ENCODE measurements around the gene CD226.
"Not testable (repeated sequence)": the region's sequence is repeated elsewhere in the genome, so short reads cannot be mapped to it uniquely, and the experiment has no call there.

Gene CD226

DNA sequence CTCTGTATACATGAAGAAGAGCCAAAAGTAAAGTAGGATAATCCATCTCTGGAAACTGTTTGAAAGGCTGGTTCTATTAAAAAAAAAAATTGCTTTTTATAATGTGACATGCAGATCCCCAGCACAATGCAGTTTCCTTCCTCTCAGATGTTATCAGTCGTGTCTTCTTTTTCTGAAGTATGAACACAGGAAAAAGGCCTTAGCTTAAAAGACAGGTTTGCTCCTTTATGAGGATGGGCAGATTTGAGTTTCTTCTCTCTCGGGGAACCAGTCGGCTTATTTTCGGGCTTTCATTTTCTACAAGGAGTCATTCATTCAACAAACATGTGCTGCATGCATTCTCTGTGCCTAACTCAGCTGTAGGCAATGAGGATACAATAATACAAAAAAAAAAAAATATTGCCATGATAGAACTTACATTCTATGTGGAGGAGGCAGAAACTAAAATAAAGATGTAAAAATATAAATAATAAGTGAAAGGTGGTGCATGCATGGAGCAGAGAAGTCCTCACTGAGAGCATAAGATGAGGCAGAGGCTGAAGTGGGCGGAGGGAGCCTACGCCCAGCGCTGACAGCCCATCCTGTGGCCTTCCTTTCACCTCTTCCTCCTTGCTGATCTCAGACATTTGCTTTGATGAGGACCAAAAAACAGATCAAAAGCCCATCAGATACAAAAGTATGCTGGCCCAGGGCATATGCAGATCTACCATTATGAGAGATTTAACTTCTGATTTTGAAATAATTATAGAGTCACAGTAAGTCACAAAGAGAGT lies at the start of gene CD226:
TSS of gene CD226 (minus strand) at position 513 of the 773 bp plus-strand sequence. CDS start at position 46, 467 bp downstream.
- DNase-seq = no peak

DNA sequence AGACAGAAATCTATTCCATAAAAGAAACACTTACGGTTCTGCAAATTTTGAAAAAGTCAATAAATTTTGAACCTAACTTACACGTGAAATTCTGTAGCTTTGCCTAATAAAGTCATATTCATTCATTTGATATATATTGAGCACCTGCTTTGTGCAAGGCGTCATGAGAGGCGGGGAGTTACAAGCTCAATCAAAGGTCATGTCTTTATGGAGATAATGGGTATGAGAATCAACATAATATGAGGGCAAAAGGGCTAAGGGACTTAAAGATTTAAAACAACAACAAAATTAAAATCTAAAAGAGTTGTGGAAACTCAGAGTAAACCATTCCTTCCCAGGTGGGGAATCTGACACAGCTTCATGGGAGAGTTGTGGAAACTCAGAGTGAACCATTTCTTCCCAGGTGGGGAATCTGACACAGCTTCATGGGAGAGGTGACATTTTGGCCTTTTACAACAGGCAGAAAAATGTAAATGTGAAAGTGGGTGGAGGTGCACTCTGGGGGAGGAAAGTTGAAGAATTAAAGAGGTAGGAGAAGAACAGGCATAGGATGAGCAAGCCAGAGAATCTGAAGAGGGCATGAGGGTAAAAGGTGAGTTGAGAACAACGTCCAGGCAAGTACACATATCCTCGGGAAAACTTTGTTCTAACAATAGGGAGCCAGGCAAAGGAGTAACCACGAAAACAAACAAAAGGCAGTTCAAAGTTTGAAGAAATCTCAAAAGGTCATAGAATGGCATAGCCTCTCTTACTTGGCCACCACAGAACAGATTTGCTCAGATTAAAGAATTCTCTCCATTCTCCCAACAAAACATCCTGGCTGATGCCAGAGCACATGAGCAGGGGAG lies 49.5 kb upstream of the CD226 start:
- no peak for DNase-seq

DNA sequence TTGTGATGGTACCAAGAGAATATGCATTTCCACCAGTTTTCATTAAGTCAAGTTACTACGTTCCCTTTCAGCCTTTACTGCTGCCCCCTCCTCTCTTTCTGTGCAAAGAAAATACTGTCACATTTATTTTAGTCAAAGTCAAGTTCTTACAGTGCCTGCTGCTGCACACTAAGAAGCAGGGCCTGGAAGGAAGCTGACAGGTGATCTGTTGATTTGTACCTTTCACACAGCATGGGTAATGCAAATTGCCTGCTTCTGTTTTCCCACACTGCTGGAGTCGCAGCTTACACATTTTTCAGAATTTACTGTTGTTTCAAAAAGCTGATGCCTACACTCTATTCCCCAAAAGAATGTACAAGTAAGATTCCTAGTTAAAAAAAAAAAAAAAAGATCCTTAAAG lies 48.7 kb upstream of the CD226 start:
- peak; percentile 62 for DNase-seq

DNA sequence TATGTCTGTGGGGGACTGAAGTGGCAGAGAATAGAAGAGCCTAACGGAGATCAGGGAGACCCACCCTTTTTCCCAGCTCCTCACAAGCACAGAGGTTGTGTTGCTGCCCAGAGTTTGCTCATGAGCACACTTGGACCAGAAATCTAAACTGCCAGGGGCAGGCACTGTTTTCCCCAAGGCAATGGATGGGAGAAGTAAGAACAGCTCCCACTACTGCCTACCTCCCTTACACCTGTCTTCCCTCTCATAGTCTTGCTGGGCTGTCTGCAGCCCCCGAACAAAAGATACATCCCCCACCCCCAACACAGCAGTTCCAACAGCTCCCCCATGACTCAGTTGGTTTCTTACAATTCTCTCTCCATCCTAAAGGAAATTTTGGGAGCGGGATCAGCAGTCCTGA lies 48.1 kb upstream of the CD226 start:
- DNase-seq = no peak

DNA sequence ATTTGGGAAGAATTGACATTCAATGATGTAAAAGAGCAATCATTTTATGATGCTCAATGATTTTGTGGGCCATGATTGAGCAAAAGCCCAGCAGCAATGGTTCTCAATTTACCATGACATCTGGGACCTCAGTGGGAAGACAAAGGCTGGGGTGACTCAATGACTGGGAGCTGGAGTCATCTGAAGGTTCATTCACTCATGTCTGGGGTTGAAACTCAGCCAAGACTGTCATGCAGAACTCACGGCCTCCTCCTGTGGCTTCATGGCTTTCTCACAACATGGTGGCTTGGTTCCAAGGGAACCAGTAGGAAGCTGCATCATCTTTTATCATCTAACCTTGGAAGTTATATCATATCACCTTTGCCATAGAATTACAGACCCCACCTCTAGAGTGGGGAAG lies 45.1 kb upstream of the CD226 start:
- DNase-seq = peak; percentile 87

DNA sequence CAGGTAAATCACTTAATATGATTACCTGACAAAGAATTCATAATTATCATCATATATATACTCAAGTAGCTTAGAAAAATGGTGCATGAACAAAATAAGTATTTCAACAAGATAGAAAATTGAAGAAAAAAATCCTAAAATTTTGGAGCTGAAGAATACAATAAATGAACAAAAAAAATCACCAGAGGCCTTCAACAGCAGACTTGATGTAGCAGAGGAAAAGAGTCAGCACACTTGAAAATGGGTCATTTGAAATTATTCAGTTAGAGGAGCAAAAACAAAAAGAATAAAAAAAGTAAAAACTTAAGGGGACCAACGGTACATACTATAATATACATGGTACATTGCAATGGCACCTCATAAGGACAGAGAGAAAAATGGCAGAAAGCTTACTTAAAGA lies 40.2 kb upstream of the CD226 start:
- DNase-seq = no peak

DNA sequence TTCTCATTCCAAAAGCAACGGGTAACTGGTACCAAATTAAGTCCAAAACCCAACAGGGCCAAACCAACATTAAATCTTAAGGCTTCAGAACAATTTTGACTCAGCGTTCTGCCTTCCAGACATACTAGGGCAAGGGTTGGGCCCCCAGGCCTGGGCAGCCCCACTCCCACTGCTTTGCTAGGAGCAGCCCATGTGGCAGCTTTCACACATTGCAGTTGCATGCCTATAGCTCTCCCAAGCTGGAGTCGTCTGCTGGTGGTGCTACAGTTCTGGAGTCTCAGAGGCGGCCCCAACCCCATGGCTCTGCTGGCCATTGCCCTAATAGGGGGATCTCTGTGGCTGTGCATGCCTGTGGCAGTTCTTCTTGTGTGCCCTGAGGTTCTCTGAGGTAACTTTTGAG lies 37.6 kb upstream of the CD226 start:
- no peak for DNase-seq

DNA sequence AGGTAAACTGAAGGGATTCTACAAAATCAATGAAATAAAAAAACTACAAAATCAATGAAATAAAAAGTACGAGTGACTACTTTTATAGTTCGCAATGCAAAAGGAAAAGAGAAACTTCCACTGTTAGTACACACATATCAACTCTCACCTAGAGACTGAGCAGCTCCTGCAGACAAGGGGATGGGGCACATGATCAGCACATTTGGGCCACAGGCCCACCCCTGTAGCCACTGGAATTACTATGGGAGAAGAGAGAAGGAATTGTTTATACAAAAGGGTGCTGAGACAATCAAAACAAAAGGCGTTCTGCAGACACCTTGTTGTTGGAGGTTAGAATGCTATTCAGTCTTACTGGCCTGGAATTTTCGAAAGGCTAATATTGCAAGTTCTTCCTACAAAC lies 34.7 kb upstream of the CD226 start:
- no peak for DNase-seq

DNA sequence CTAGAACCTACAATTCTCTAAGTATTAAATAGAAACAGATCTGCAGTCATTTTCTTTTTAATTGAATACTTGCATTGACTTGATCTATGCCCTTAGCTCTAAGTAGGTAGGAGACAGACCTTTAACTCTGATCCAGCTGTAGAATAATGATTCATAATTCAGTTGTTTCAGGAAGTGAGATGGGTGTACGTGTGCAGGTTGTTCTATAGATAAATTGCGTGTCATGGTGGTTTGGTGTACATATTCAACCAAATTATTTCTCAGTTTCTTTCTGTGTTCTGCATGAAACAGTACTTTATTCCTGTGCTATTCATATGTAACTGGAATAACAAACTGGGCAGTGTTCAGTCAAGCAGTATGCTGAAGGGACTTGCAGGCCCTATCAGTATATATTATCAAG lies 34.3 kb upstream of the CD226 start:
- DNase-seq = no peak

DNA sequence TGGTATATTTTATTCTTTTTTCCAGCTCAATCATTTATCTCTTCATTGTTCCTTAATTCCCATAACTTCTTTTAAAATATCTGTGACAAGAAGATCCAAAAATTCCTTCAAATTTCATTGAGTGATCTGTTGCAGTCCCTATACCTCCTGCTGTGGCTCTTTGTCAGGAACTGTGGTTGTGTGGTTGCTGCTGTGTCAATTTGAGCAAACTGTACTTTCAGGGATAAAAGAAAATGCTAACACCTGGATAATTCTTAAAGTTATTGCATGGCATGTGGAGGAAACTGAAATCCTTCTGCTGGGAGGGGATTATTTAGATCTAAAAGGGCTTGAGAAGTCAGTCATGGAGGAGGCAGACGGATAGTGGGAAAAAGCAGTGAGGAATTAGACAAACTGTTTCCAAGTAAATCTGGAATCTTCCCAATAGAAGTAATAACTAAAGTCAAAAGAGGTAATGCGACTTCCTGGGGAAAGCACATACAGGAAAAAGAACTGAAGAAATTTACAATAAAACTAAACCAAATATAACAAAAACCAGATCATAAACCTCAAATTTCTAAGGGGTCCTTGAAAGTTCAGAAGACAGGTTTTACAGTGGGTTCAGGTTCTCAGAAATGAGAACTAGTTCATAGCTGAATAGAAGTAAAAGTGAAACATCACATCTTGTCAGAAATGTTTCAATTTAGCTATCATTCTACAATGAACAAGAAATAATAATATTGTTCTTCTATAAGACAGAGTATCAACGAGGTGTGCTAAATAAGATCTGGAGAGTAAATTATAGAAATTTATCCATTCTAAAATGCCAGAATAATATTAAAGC lies 33.5 kb upstream of the CD226 start:
- DNase-seq = peak; percentile 29

DNA sequence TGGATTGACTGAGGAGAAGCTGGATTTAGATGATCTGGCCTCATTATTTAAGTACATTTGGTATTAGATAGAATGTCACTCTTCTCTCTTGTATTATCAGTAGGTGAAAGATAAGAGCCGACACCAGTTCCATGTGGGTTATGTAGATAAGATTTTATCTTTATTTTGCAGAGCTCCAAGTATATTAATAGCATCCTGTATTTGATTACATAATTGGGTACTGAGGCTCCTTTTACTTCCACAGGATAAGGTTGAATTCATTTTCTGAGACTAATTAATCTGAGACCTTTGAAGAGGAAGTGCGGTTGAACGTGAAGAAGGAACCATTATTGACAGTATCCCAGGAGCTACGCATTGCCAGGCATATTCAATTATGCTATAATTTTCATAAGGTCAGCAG lies 32.8 kb upstream of the CD226 start:
- DNase-seq = peak; percentile 23

DNA sequence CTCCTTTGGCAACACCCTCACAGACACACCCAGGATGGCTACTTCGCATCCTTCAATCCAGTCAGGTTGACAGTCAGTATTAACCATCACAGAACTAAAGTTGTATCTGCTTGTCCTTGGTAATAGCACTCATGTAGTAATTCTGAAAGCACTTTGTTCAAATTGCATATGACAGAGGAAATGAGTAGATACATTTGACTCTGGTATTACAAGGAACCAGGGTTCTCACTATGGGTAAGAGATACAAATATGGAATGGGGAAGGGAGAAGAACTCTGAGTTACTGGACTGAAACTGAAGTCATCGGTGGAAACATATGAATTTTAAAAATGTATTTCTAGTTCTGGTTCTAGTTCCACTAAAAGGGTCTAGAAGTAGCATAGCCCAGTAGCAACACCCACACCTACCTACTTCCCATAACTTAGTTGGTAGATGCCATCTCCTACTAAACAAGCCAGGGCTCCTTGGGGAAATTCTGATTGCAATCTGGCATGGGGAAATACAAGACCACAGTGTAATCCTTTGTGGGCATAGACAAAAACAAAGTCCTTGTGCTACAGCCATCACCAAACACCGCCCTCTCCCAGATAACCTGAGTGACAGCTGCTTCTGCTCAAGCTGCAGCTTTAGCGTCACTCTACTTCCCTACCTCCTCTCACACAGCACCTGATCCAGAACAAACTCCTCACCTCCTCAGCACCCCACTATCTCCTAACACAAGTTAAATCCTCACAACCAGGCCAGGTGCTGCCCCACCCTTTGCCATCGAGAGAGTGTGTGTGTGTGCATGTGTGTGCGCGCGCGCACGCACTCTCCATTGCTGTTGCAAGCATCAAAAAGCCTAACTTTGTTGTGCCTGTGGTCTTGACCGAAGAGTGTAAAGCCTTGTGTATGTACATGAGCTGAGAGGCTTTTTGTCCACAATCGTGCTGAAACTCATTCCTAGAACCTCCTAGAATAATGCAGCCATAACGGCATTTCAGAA lies 31.4 kb upstream of the CD226 start:
- DNase-seq = no peak

DNA sequence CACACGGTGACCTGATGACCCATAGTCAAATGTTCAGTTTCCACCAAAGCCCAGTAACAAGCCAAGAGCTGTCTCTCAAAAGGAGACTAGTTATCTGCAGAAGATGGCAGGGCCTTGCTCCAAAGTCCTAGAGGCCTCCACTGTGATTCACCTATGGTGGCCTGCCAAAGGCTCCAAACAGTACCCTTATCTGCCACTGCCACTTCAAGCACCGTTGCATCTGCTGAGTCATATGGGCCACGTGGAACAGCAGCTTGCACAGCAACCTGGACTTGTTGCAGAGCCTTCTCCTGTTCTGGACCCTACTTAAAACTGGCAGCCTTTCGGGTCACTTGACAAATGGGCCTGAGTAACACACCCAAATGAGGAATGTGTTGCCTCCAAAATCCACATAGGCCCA lies 27.6 kb upstream of the CD226 start:
- DNase-seq = not testable (repeated sequence)

DNA sequence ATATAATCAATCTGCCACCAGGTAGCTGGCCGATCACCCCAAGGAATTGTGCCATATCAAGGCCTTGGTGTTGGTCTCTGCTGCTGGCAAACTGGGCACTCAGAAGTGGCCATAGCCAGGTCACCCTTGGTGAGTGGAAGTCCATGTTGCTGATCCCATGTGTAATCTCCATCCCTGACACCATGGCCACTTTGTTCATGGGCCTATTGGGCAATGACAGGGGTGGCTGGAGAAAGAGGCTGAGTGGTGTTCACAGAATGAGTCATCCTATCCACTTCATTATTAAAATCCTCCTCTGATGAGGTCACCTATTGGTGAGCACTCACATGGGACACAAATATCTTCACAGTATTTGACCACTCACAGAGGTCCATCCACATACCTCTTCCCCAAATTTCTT lies 26.7 kb upstream of the CD226 start:
- no peak for DNase-seq

DNA sequence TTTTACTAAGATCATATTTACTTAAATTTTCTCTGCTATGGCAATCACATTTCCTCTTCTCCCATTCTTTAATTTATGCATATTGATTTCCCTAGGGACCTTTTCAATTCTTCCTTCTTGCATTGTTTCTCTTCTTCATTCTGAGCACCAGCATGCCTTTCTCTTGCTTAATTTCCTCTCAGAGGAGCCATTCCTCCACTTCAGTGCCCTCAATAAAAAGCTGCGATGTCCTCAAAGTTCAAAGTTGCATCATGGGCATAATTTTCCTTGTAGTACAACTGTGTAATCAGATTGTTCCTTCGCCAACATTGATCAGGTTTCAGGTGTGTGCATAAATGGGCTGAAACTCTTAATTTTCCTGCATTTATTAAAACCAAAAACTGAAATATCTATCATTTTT lies 21.8 kb upstream of the CD226 start:
- DNase-seq = no peak

DNA sequence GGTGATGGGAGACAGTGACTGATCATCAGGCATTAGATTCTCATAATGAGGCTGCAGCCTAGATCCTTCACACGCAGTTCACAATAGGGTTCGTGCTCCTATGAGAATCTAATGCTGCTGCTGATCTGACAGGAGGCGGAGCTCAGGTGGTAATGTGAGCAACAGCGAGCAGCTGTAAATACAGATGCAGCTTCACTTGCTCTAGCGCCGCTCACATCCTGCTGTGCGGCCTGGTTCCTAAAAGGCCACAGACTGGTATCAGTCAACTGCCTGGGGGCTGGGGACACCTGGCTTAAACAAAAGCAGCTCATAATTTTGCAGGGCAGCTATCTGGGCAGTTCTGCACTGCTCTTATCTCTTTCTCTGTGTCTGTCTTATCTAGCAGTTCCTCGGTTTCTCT lies 20.4 kb upstream of the CD226 start:
- peak; percentile 97 for DNase-seq

DNA sequence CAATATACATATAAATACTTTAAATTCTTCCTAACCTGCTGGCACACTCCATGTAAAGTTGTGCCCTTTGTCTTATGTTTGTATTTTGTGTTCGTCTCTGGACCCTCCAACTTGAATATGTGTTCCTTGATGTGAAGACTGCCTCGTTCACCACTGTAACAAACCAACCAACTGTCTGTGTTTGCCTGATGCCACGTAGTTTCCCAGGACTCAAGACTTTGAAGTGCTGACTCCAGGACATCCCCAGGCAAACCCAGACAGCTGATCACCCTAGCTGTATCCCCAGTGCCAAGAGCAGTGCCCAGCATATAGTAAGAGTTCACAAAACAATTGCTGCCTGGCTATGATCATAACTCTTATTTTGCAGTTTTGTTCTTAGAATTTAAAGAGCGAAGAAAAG lies 15.5 kb upstream of the CD226 start:
- DNase-seq = no peak

DNA sequence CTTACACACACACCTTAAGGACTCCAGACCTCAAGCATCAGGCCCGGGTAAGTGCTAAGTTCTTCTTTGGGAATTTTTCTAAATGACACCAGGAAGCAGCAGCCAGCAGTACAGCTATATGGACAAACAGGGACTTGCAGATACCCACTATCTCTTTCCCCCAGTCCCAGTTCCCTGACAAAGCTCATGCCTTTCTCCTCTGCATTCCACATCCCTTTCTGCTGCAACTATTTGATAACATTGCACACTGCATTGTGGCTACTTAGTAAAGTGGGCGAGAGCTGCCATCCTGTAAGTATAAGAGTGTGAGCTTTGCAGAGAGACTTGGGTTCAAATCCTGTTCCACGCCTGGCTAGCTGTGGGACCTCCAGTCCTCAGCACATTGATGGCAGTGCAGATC lies 14.0 kb upstream of the CD226 start:
- DNase-seq = no peak

DNA sequence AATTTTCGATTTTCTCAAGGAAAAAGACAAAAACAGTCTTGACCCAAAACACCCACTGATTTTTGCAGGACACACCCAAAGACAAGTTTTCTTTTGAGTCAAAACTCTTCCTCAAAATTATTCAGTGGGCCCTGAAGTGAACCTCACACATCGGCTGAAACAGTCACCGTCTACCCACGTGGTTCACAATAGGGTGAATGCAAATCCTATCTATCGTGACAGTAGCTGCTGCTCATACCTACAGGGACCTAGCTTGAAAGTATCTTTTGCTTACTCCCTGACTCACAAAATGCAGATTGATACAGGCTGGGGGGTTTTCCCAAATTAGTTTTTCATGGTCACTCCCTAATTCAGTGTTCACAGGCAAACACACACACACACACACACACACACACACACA lies 10.7 kb upstream of the CD226 start:
- DNase-seq = no peak

DNA sequence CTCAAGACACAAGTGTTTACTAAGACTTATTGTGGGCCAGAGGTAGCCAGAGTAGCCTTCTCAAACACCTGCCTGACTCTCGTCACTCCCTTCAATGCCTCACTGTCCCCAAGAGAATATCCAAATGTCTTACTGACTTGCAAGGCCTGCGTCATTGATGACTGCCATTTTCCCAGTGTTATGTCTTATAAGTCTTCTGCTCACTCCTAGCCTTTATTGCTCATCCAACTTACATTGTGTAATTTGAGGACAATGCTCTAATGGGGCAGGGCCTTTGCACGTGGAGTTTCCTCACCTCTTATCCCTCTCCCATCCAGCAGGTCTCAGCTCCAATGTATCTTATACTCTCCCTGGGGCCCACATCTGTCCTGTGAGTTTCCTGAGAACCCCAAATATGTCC lies 10.1 kb upstream of the CD226 start:
- DNase-seq = no peak

DNA sequence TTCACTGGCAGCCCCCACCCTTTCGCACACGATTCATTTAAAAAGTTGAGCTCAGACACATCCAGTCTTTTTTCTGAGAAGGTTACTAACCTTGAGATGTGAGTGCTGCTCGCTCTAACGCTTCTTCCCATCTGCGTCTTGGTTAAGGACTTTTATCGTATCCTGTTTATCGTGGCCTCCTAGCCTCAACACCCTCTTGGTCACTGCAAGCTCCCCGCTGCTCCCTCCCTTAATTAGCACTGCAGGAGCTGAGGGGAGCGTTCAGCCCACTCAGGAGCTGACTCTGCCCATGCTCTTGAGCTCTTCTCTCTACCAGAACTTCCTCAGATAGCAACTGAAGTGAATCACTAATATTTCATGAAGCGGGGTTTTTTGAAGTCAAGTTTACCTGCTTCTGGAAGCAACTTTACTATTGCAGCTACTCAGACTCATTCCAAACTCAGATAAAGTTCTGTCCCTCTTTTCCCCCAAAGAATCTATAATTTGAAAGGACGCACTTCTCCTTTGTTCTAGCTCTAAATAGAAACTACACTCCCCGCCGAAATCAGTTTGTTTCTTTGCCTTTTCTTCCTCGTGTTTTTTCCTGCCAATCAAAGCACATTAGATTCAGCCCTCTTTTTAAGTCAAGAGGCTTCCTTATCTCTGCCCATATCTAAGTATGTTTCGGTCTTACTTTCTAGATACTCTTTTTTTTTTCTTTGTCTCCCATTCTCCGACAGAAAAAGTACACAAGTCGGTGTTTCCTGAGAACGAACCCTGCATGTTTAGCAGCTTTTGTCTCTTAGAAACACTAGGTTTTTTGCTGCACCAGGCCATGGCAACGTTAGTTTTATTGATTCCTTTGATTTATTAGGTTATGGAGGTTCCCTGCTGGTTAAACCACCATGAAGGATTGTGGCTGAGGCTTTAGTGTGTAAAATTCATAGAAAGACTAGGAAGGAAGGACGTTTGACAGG lies 9.3 kb upstream of the CD226 start:
- no peak for DNase-seq
